H1 (cell line): ENCODE data around the gene PAX5. TPM values are rescaled to one million over a fixed set of nuclear protein-coding genes. Genes with fewer than 3 reads are reported as not detected.

Experiments
- CTCF ChIA-PET: fragments of 300-600 bp; sonication (Branson Sonifier 250); formaldehyde crosslinking; loops from one replicate; lab custom pipeline; 2021; ENCODE audit not compliant: partially characterized antibody; lab: Charles Lee
- POLR2A ChIA-PET: fragments of 300-600 bp; sonication (Branson Sonifier 250); formaldehyde crosslinking; loops from one replicate; lab custom pipeline; 2021; ENCODE audit warnings: inconsistent platforms; ENCODE audit not compliant: partially characterized antibody; lab: Charles Lee
- DNase-seq, 2 experiments: peaks; one replicate each; pipeline versions ENCODE4 v3.0.0 to v3.0.0-alpha.2; 2010 to 2022; ENCODE audit warnings: low spot score in 2 of 2, low read depth in 1 of 2, mixed read lengths in 1 of 2
- FAIRE-seq: peaks from 2 replicates; lab custom pipeline; 2011; peaks lifted over from hg19 to GRCh38; lab: Jason Lieb, UNC
- H2AFZ ChIP-seq: 2 replicates; pipeline ENCODE4 v1.8.1; 2012; ENCODE audit warnings: low read length, inconsistent platforms
- H2AK5ac ChIP-seq: 2 replicates; pipeline ENCODE4 v1.6.1; 2013; ENCODE audit warnings: low read depth, low read length
- H2BK120ac ChIP-seq: replicated peaks from 2 replicates; pipeline ENCODE3; 2013; ENCODE audit warnings: low read depth, low read length, inconsistent platforms
- H2BK12ac ChIP-seq: 2 replicates; pipeline ENCODE4 v1.6.1; 2013; ENCODE audit warnings: low read depth, low read length
- H2BK15ac ChIP-seq: 2 replicates; pipeline ENCODE4 v1.6.1; 2013; ENCODE audit warnings: low read length
- H2BK20ac ChIP-seq: 2 replicates; pipeline ENCODE4 v1.6.1; 2013; ENCODE audit warnings: low read length
- H2BK5ac ChIP-seq: 2 replicates; pipeline ENCODE4 v1.6.1; 2013; ENCODE audit warnings: low read depth, low read length
- H3K14ac ChIP-seq: 2 replicates; pipeline ENCODE4 v1.6.1; 2013; ENCODE audit warnings: inconsistent platforms; ENCODE audit not compliant: insufficient read length
- H3K18ac ChIP-seq: 2 replicates; pipeline ENCODE4 v1.6.1; 2013; ENCODE audit warnings: low read length; ENCODE audit errors: extremely low read depth
- H3K23ac ChIP-seq: 2 replicates; pipeline ENCODE4 v1.6.1; 2013; ENCODE audit warnings: inconsistent platforms; ENCODE audit not compliant: insufficient read length
- H3K23me2 ChIP-seq: 2 replicates; pipeline ENCODE4 v1.6.1; 2013; ENCODE audit warnings: low read depth, low read length
- H3K27ac ChIP-seq: 2 replicates; pipeline ENCODE4 v1.6.1; 2011; ENCODE audit warnings: low read depth, low read length, inconsistent platforms
- H3K27me3 ChIP-seq, 4 experiments: replicated peaks in 1 of 4; 1 replicate in 1 of 4; 2 replicates in 3 of 4; pipeline versions ENCODE4 v1.6.1 to v1.8.1; 2011 to 2013; ENCODE audit warnings: low read length in 3 of 4, mild to moderate bottlenecking in 3 of 4, inconsistent platforms in 2 of 4, mixed read lengths in 2 of 4, moderate library complexity in 1 of 4; ENCODE audit not compliant: control insufficient read depth in 3 of 4, insufficient read depth in 3 of 4; ENCODE audit errors: extremely low read depth in 1 of 4
- H3K36me3 ChIP-seq, 4 experiments: 2 replicates each; pipeline versions ENCODE4 v1.6.1 to v1.8.1; 2011 to 2013; ENCODE audit warnings: mild to moderate bottlenecking in 4 of 4, low read length in 3 of 4, moderate library complexity in 2 of 4, control low read depth in 1 of 4, inconsistent platforms in 1 of 4; ENCODE audit not compliant: insufficient read depth in 4 of 4, control insufficient read depth in 2 of 4
- H3K4ac ChIP-seq: replicated peaks from 2 replicates; pipeline ENCODE3; 2013; ENCODE audit warnings: low read length, low read depth, mixed read lengths, inconsistent platforms; ENCODE audit not compliant: insufficient read length
- H3K4me1 ChIP-seq, 4 experiments: replicated peaks in 1 of 4; 1 replicate in 1 of 4; 2 replicates in 3 of 4; pipeline versions ENCODE4 v1.6.1 to v1.8.1; 2011 to 2013; ENCODE audit warnings: low read length in 3 of 4, inconsistent platforms in 2 of 4, mixed read lengths in 1 of 4; ENCODE audit not compliant: insufficient read depth in 4 of 4, control insufficient read depth in 3 of 4
- H3K4me2 ChIP-seq, 2 experiments: 2 replicates each; pipeline versions ENCODE4 v1.6.1 to v1.8.1; 2011 to 2013; ENCODE audit warnings: low read depth in 2 of 2, low read length in 2 of 2, control low read depth in 1 of 2, inconsistent platforms in 1 of 2, mild to moderate bottlenecking in 1 of 2; ENCODE audit not compliant: insufficient read depth in 1 of 2
- H3K4me3 ChIP-seq, 4 experiments: fragments of 200-600, 300-600 bp in 1 of 4; sonication (generic), shearing (Covaris generic), sonication (Bioruptor Twin) in 1 of 4; 2 replicates each; pipeline versions ENCODE4 v1.5.1 to v1.8.1; 2011 to 2016; ENCODE audit warnings: low read length in 4 of 4, low read depth in 3 of 4, control low read depth in 2 of 4, inconsistent platforms in 2 of 4, mild to moderate bottlenecking in 2 of 4, mixed read lengths in 1 of 4, moderate library complexity in 1 of 4; ENCODE audit not compliant: insufficient read depth in 2 of 4; ENCODE audit errors: extremely low read depth in 1 of 4
- H3K56ac ChIP-seq: replicated peaks from 2 replicates; pipeline ENCODE3; 2013; ENCODE audit warnings: low read depth, mild to moderate bottlenecking, mixed read lengths, low read length, inconsistent platforms; ENCODE audit not compliant: insufficient read length
- H3K79me1 ChIP-seq: 2 replicates; pipeline ENCODE4 v1.6.1; 2013; ENCODE audit warnings: low read depth, low read length, control low read depth
- H3K79me2 ChIP-seq, 2 experiments: 2 replicates each; pipeline versions ENCODE4 v1.6.1 to v1.8.1; 2012 to 2013; ENCODE audit warnings: low read length in 2 of 2, mild to moderate bottlenecking in 2 of 2, inconsistent platforms in 1 of 2; ENCODE audit not compliant: insufficient read depth in 2 of 2, control insufficient read depth in 1 of 2
- H3K9ac ChIP-seq, 4 experiments: replicated peaks in 1 of 4; 1 replicate in 1 of 4; 2 replicates in 3 of 4; pipeline versions ENCODE4 v1.6.1 to v1.8.1; 2011 to 2013; ENCODE audit warnings: low read depth in 3 of 4, low read length in 3 of 4, control low read depth in 2 of 4, mild to moderate bottlenecking in 2 of 4, moderate library complexity in 2 of 4, inconsistent platforms in 1 of 4; ENCODE audit errors: extremely low read depth in 1 of 4
- H3K9me3 ChIP-seq, 2 experiments: 2 replicates each; pipeline versions ENCODE4 v1.6.1 to v1.8.1; 2012 to 2013; ENCODE audit warnings: mild to moderate bottlenecking in 2 of 2, moderate library complexity in 2 of 2, control low read depth in 1 of 2, inconsistent platforms in 1 of 2, low read depth in 1 of 2, low read length in 1 of 2, mixed read lengths in 1 of 2; ENCODE audit not compliant: insufficient read depth in 2 of 2
- H4K20me1 ChIP-seq, 2 experiments: replicated peaks in 1 of 2; 2 replicates each; pipeline versions ENCODE3 to v1.8.1; 2011 to 2013; ENCODE audit warnings: inconsistent platforms in 2 of 2, low read length in 2 of 2, mild to moderate bottlenecking in 1 of 2; ENCODE audit not compliant: insufficient read depth in 2 of 2, control insufficient read depth in 1 of 2
- H4K5ac ChIP-seq: 2 replicates; pipeline ENCODE4 v1.6.1; 2013; ENCODE audit warnings: low read length, low read depth, mixed read lengths, inconsistent platforms; ENCODE audit not compliant: insufficient read length
- H4K8ac ChIP-seq: 2 replicates; pipeline ENCODE4 v1.8.0; 2013; ENCODE audit warnings: mild to moderate bottlenecking, moderate library complexity, low read length, inconsistent platforms; ENCODE audit not compliant: insufficient read depth; ENCODE audit errors: extremely low read depth
- H4K91ac ChIP-seq: replicated peaks from 2 replicates; pipeline ENCODE3; 2013; ENCODE audit warnings: low read length, mixed read lengths, inconsistent platforms; ENCODE audit not compliant: insufficient read length
- CBX5 ChIP-seq: fragments of 300-800, 300-1000 bp; sonication (generic); IDR thresholded peaks from 2 replicates; pipeline ENCODE4 v1.7.1; 2016; ENCODE audit warnings: antibody characterized with exemption, low read length, low read depth
- CTBP2 ChIP-seq: IDR thresholded peaks from 2 replicates; pipeline ENCODE4 v1.7.0; 2011; ENCODE audit warnings: borderline replicate concordance, mild to moderate bottlenecking, moderate library complexity, mixed read lengths, low read length; ENCODE audit not compliant: insufficient read depth, insufficient read length
- CTCF ChIP-seq, 3 experiments: IDR thresholded peaks; 1 replicate in 2 of 3; 2 replicates in 1 of 3; pipeline versions ENCODE4 v1.5.1 to v1.6.1; 2011; ENCODE audit warnings: low read length in 3 of 3, mild to moderate bottlenecking in 3 of 3, inconsistent platforms in 2 of 3, low read depth in 1 of 3, moderate library complexity in 1 of 3; ENCODE audit not compliant: insufficient read depth in 1 of 3; ENCODE audit errors: control extremely low read depth in 1 of 3
- MAX ChIP-seq: IDR thresholded peaks from 2 replicates; pipeline ENCODE4 v1.6.1; 2012; ENCODE audit warnings: inconsistent platforms
- PHF8 ChIP-seq: fragments of 200-600 bp; sonication (generic); conservative IDR thresholded peaks from 2 replicates; pipeline ENCODE4 v1.7.1; 2012; ENCODE audit warnings: low read depth, mild to moderate bottlenecking, inconsistent platforms, low read length, moderate library complexity
- SIX5 ChIP-seq: IDR thresholded peaks from 2 replicates; pipeline ENCODE4 v1.6.1; 2011; ENCODE audit warnings: mild to moderate bottlenecking, low read depth, low read length
- SRF ChIP-seq: IDR thresholded peaks from 2 replicates; pipeline ENCODE4 v1.6.1; 2011; ENCODE audit warnings: mild to moderate bottlenecking, low read depth, low read length, moderate library complexity
- TAF7 ChIP-seq: optimal IDR thresholded peaks from 2 replicates; pipeline ENCODE3; 2011; ENCODE audit warnings: low read depth, mild to moderate bottlenecking, inconsistent platforms, low read length, moderate library complexity, borderline replicate concordance
- WGBS, 2 experiments: shearing (Covaris generic) in 1 of 2; methylation state at CpG; one replicate each; pipeline versions ENCODE4 v1.1.6 to v1.1.7; 2013 to 2015; ENCODE audit warnings: low lambda C conversion rate in 2 of 2, mixed read lengths in 2 of 2, inconsistent platforms in 1 of 2, low coverage in 1 of 2, missing lambda C conversion rate in 1 of 2; ENCODE audit not compliant: insufficient replicate concordance in 2 of 2, insufficient coverage in 1 of 2, insufficient read length in 1 of 2; ENCODE audit errors: extremely low coverage in 1 of 2, missing lambda C conversion rate in 1 of 2; 5-methylcytosine and 5-hydroxymethylcytosine counted together
- polyA plus RNA-seq, 7 experiments: library from polyadenylated mRNA; depleted of rRNA in 3 of 7; stranded (reverse) in 5 of 7; unstranded in 2 of 7; fragments of >200 nt in 5 of 7; fragments of 200-250 nt in 2 of 7; gene quantifications; 1 replicate in 5 of 7; 2 replicates in 1 of 7; 4 replicates in 1 of 7; pipeline versions ENCODE4 v1.2.1 to v1.2.3, GENCODE V29; 2011 to 2013; ENCODE audit warnings: missing spikeins in 2 of 7, mixed read lengths in 2 of 7
- total RNA-seq: library from RNA; stranded (reverse); fragmentation: NEBNext Ultra II Directional; extraction: Animal tissue kit (Norgen Biotek cat#: 25700); gene quantifications from 2 replicates; pipeline ENCODE4 v1.2.1, GENCODE V29; 2021

PAX5 gene
- total and polyA plus RNA-seq, 2 of the 8 experiments (the other 6 are each of a cell fraction or from before 2014, with no cell fraction given) = 0.29 to 0.43 TPM

- Histone ChIP-seq H3K9ac (peak overlapping the region in 1 of 4 experiments; percentile 27; a peak in 1 of 7 replicates), H2BK15ac (peak overlapping the region; percentile 65; the same call in 1 of the 2 replicates), H4K91ac (no peak overlapping the region), H3K4ac (no peak overlapping the region), H3K4me3 (peak overlapping the region; percentile 30 to 61 (median 40); a peak in 7 of 8 replicates), H4K20me1 (no peaks in the 10 kb centered on the region), H3K9me3 (no peaks in the 10 kb centered on the region), H4K5ac (no peak overlapping the region), H3K23ac (no peak overlapping the region), H3K23me2 (peaks cover 5% of the 10 kb centered on the region; the same call in 1 of the 2 replicates), H3K56ac (no peak overlapping the region), H3K27me3 (peaks cover 0 to 23% (median 21%) of the 10 kb centered on the region in 4 experiments; a peak in 6 of 7 replicates), H2BK12ac (peak overlapping the region; percentile 84; the same call in 1 of the 2 replicates), H3K36me3 (no peaks in the 10 kb centered on the region), H3K14ac (no peak overlapping the region), H2AK5ac (no peak overlapping the region), H3K18ac (peak overlapping the region; percentile 51), H2BK20ac (no peak overlapping the region), H3K27ac (no peak overlapping the region), H3K79me2 (no peaks in the 10 kb centered on the region), H2BK120ac (peak overlapping the region; percentile 13), H3K4me2 (peak overlapping the region; percentile 82 to 84), H2AFZ (peak overlapping the region; percentile 70), H3K79me1 (no peaks in the 10 kb centered on the region), H3K4me1 (peaks cover 0 to 18% (median 11%) of the 10 kb centered on the region in 4 experiments; a peak in 5 of 7 replicates), H4K8ac (no peak overlapping the region), H2BK5ac (peak overlapping the region; percentile 35; the same call in 1 of the 2 replicates)
- ChIA-PET CTCF (interaction anchor here (0.6 to 2.6 kb wide), 9 partner anchors 14 to 304 kb away, joined by 3 to 14 read pairs (median 5); no protein-coding TSS in a partner anchor), POLR2A (interaction anchor here (1.3 kb wide), 1 partner anchor 25 kb away, joined by 3 read pairs; no protein-coding TSS in a partner anchor)
- DNase-seq (no peak), FAIRE-seq (no peak)
- 22% methylated on average over 26 of the region's 32 CpGs; no CpG with 5 or more reads in 1 of the 2 experiments for WGBS, 2 experiments
- TF ChIP-seq SRF (no peak), CTCF (IDR thresholded peaks at IDR 0.05; ENCODE audit: control extremely low read depth in 1 of 3, insufficient read depth in 1 of 3, low read depth in 1 of 3, low read length in 3 of 3) (no peak), TAF7 (no peak), CBX5 (no peak), CTBP2 (no peak), SIX5 (no peak), PHF8 (no peak), MAX (no peak)
Observed at GRCh38 chr9:36818242-36818938, 215.7 kb downstream of the PAX5 start.
